ENCODE data around the gene ESRRG.

ESRRG gene

DNA sequence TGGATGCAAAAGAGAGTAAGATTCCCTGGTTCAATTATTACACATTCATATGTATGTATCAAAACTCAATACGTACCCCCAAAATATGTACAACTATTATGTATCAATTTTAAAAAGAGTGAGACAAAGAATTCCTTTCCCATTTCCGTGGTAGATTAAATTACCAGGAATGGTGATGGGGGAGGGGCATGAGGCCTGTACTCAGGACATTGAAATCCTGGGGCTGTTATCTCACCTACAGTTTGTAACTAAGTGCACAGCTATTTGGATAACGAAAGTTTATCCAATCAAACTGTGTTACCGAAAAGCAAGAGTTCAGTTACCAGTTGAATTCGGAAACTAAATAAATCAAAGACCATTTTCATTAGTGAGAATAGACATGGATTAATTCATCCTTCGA lies 8.3 kb upstream of the ESRRG start:
- Histone ChIP-seq H3K4me3 (ENCODE audit: insufficient read depth, low read length, poor library complexity, severe bottlenecking) (no peak overlapping the region), H3K27ac (ENCODE audit: low read depth, low read length) (no peak overlapping the region), H3K36me3 (ENCODE audit: low read length) (no peaks in the 10 kb centered on the region), H3F3A (ENCODE audit: insufficient read depth) (no peaks in the 10 kb centered on the region), H3K79me2 (ENCODE audit: insufficient read depth, low read length) (no peaks in the 10 kb centered on the region), H3K27me3 (ENCODE audit: low read length) (no peaks in the 10 kb centered on the region), H3K9me2 (replicated peaks; ENCODE audit: insufficient read depth, low read length) (no peaks in the 10 kb centered on the region), H3K9ac (ENCODE audit: low read length) (no peak overlapping the region), H3K9me3 (ENCODE audit: insufficient read depth, low read length) (no peaks in the 10 kb centered on the region), H3K4me2 (ENCODE audit: low read depth, low read length, poor library complexity, severe bottlenecking) (no peak overlapping the region), H2AFZ (ENCODE audit: low read depth, low read length, severe bottlenecking) (no peak overlapping the region), H4K20me1 (ENCODE audit: low read depth, low read length) (no peaks in the 10 kb centered on the region)
- TF ChIP-seq, protein P1, sequence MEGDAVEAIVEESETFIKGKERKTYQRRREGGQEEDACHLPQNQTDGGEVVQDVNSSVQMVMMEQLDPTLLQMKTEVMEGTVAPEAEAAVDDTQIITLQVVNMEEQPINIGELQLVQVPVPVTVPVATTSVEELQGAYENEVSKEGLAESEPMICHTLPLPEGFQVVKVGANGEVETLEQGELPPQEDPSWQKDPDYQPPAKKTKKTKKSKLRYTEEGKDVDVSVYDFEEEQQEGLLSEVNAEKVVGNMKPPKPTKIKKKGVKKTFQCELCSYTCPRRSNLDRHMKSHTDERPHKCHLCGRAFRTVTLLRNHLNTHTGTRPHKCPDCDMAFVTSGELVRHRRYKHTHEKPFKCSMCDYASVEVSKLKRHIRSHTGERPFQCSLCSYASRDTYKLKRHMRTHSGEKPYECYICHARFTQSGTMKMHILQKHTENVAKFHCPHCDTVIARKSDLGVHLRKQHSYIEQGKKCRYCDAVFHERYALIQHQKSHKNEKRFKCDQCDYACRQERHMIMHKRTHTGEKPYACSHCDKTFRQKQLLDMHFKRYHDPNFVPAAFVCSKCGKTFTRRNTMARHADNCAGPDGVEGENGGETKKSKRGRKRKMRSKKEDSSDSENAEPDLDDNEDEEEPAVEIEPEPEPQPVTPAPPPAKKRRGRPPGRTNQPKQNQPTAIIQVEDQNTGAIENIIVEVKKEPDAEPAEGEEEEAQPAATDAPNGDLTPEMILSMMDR (IDR thresholded peaks at IDR 0.05; ENCODE audit: insufficient read depth, low read length, poor library complexity, severe bottlenecking): no peak
- no peak for TF ChIP-seq EZH2phosphoT487 (conservative IDR thresholded peaks at IDR 0.05; ENCODE audit: low read length)

DNA sequence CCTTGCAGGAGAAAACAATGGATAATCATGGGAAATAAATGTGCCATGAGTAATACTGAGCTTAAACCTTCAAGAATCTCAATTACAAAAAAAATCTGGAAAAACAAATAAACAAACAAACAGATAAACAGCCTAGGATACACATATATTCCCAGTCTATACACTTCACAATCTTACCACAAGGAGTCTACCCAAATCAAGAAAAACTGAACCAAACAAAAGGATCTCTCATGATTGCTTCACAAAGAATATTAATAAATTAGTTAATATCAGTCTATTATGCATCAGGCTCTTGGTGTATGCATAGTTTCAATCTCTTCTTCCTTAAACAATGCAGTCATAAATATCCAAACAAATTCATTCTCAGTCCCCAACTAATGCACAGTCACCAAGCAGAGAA lies 3.2 kb upstream of the ESRRG start:
- H2AFZ ChIP-seq (ENCODE audit: low read depth, low read length, severe bottlenecking): no peak overlapping the region
- no peak overlapping the region for H3K9ac ChIP-seq (ENCODE audit: low read length)
- H4K20me1 ChIP-seq (ENCODE audit: low read depth, low read length): no peaks in the 10 kb centered on the region
- no peaks in the 10 kb centered on the region for H3K27me3 ChIP-seq (ENCODE audit: low read length)
- H3K4me3 ChIP-seq (ENCODE audit: insufficient read depth, low read length, poor library complexity, severe bottlenecking): no peak overlapping the region
- TF ChIP-seq EZH2phosphoT487 (conservative IDR thresholded peaks at IDR 0.05; ENCODE audit: low read length): no peak
- TF ChIP-seq, protein P1 (IDR thresholded peaks at IDR 0.05; ENCODE audit: insufficient read depth, low read length, poor library complexity, severe bottlenecking): no peak
- H3K9me2 ChIP-seq (replicated peaks; ENCODE audit: insufficient read depth, low read length): no peaks in the 10 kb centered on the region
- no peaks in the 10 kb centered on the region for H3K36me3 ChIP-seq (ENCODE audit: low read length)
- H3K9me3 ChIP-seq (ENCODE audit: insufficient read depth, low read length): no peaks in the 10 kb centered on the region
- no peaks in the 10 kb centered on the region for H3K79me2 ChIP-seq (ENCODE audit: insufficient read depth, low read length)
- no peaks in the 10 kb centered on the region for H3F3A ChIP-seq (ENCODE audit: insufficient read depth)
- no peak overlapping the region for H3K4me2 ChIP-seq (ENCODE audit: low read depth, low read length, poor library complexity, severe bottlenecking)
- H3K27ac ChIP-seq (ENCODE audit: low read depth, low read length): no peak overlapping the region

DNA sequence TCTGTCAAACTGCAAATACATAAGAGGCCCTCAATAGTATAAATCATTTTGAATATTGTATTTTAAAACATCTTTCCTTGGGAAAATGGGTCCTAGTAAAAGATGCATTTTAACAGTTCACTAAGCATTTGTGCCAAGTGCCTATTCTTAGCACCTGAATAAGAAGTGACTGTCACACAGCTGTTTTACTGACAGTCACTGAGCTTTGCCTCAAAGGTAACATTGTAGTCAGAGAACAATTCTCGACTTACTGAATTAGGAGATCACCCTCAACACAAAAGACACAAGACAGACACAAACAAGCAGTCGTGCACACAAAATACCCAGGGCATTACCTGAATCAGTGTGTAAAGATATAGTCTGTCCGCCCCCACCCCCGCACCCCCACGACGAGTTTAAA lies 408 bp downstream of the ESRRG start:
- H3K9ac ChIP-seq (ENCODE audit: low read length): no peak overlapping the region
- H3K79me2 ChIP-seq (ENCODE audit: insufficient read depth, low read length): no peaks in the 10 kb centered on the region
- H3K27me3 ChIP-seq (ENCODE audit: low read length): no peaks in the 10 kb centered on the region
- no peak overlapping the region for H3K4me2 ChIP-seq (ENCODE audit: low read depth, low read length, poor library complexity, severe bottlenecking)
- no peaks in the 10 kb centered on the region for H4K20me1 ChIP-seq (ENCODE audit: low read depth, low read length)
- no peaks in the 10 kb centered on the region for H3K36me3 ChIP-seq (ENCODE audit: low read length)
- H2AFZ ChIP-seq (ENCODE audit: low read depth, low read length, severe bottlenecking): no peak overlapping the region
- no peaks in the 10 kb centered on the region for H3K9me2 ChIP-seq (replicated peaks; ENCODE audit: insufficient read depth, low read length)
- H3F3A ChIP-seq (ENCODE audit: insufficient read depth): no peaks in the 10 kb centered on the region
- no peak for TF ChIP-seq EZH2phosphoT487 (conservative IDR thresholded peaks at IDR 0.05; ENCODE audit: low read length)
- TF ChIP-seq, protein P1 (IDR thresholded peaks at IDR 0.05; ENCODE audit: insufficient read depth, low read length, poor library complexity, severe bottlenecking): no peak
- no peak overlapping the region for H3K27ac ChIP-seq (ENCODE audit: low read depth, low read length)
- H3K4me3 ChIP-seq (ENCODE audit: insufficient read depth, low read length, poor library complexity, severe bottlenecking): no peak overlapping the region
- no peaks in the 10 kb centered on the region for H3K9me3 ChIP-seq (ENCODE audit: insufficient read depth, low read length)
